ENCODE results near the gene RICTOR. TPM values are rescaled to one million over a fixed set of nuclear protein-coding genes. Genes with fewer than 3 reads are reported as not detected.

RICTOR gene
- total RNA-seq, 2 experiments from 2014 or later: 25.0 to 26.1 TPM

DNA sequence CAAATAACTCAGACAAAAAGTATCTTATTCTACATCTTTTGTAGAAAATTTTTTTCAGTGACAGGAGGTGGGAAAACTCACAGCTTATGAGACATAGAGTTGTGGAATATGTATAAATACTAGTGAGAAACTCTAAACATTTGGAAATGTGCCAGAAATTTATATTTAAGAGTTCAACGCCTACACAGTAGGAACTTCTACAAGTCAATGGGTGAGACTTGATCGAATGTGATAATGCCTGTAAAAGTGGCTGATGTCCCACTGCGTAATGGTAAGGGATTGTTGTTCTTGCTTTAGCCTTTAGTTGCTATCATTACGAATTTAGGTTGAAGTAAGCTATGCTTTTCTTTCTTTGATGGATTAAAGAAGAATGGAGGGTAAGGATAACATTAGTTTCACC lies 40.0 kb upstream of the RICTOR start:
- Mint-ChIP-seq H3K27ac (peak overlapping the region; percentile 28), H3K4me1 (ENCODE audit: low read depth) (peaks cover 34% of the 10 kb centered on the region), H3K36me3 (ENCODE audit: low read depth) (peaks cover 34% of the 10 kb centered on the region)

DNA sequence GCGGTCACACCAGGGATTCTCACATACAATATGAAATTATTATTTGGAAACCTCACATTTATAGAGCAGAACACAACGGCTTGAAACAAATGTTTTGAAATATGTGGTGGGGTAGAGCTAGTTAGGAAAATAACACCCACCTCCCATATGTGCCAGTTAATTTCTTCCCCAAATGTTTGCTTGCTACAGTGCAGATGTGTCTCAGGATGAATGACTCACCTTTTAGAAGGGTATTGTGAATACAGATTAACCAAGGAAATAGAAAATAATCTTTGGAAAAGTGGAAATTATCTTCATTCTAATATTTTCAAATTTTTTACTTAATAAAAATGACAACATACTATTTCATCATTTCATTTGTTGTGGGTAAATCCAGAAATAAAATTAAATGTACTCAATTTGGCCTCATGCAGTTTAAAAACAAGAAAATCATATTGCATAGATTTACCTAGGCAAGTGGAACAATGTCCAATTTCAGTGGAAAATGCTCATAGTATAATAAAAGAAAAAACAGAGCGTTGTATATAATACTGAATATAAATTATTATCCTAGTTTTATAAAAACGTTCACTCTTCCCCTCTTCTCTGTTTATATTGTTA lies 39.3 kb upstream of the RICTOR start:
- H3K36me3 Mint-ChIP-seq (ENCODE audit: low read depth): peaks cover 34% of the 10 kb centered on the region
- intact Hi-C loops (cut with micrococcal nuclease): no loop called here
- H3K27ac Mint-ChIP-seq: peak overlapping the region; percentile 22
- no peak overlapping the region for H3K4me3 Mint-ChIP-seq
- peaks cover 34% of the 10 kb centered on the region for H3K4me1 Mint-ChIP-seq (ENCODE audit: low read depth)
- no peaks in the 10 kb centered on the region for H3K9me3 Mint-ChIP-seq
- DNase-seq: no peak
- no peaks in the 10 kb centered on the region for H3K27me3 Mint-ChIP-seq (ENCODE audit: low read depth)
- CTCF ChIA-PET: interaction anchor here (0.9 kb wide), 1 partner anchor 24 kb away, joined by 3 read pairs; no protein-coding TSS in a partner anchor

More for the DNA sequence above, 40.0 kb upstream of the RICTOR start:
- Mint-ChIP-seq H3K4me3 (no peak overlapping the region), H3K9me3 (no peaks in the 10 kb centered on the region), H3K27me3 (ENCODE audit: low read depth) (no peaks in the 10 kb centered on the region)
- intact Hi-C loops (cut with micrococcal nuclease): no loop called here
- no peak for DNase-seq
- CTCF ChIA-PET: interaction anchor here (1.3 kb wide), 1 partner anchor 103 kb away, joined by 3 read pairs; no protein-coding TSS in a partner anchor

DNA sequence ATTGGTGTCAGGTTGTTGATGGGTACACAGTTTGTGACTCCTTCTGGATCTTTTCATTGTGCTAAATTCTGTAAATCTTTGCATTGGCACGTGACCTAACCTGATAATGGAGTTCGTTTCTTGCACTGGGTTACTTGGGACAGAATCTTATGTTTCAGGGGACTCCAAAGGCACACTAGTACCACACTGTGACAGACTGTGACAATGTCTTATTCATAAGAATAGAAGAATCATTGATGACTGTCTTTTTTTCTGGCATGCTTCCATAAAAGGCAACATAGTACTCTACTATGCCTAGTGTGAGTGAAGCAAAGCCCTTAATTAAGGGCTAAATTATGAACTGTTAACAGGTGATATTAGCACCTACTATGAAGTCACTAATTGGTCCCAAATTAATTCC lies 35.4 kb upstream of the RICTOR start:
- intact Hi-C loops (cut with micrococcal nuclease): no loop called here
- peaks cover 15% of the 10 kb centered on the region for H3K36me3 Mint-ChIP-seq (ENCODE audit: low read depth)
- CTCF ChIA-PET: interaction anchor here (1.3 to 1.6 kb wide), 2 partner anchors 9 to 174 kb away, joined by 3 to 4 read pairs; no protein-coding TSS in a partner anchor
- H3K4me1 Mint-ChIP-seq (ENCODE audit: low read depth): peaks cover 8% of the 10 kb centered on the region
- no peak overlapping the region for H3K27ac Mint-ChIP-seq
- H3K9me3 Mint-ChIP-seq: no peaks in the 10 kb centered on the region
- H3K27me3 Mint-ChIP-seq (ENCODE audit: low read depth): no peaks in the 10 kb centered on the region
- no peak overlapping the region for H3K4me3 Mint-ChIP-seq
- DNase-seq: no peak

DNA sequence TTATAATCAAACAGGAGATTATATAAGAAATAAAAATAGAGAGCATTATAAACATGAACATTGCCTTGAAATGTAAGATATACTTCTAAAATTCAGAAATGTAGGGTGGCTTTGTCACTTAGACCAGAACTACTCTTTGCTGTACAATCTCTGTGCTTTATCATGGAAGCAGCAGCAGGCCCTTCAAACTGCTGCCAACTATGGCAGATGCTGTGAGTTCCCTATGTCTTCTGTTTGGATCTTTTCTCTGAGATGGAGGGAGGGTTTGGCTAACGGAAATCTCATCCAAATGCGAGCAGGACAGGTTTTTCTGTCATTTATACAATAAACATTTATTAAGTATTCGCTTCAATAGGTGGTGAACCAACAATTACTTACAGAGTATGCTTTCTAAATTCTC lies 34.8 kb upstream of the RICTOR start:
- H3K4me1 Mint-ChIP-seq (ENCODE audit: low read depth): peaks cover 8% of the 10 kb centered on the region
- peak overlapping the region; percentile 25 for H3K27ac Mint-ChIP-seq
- DNase-seq: no peak
- no peak overlapping the region for H3K4me3 Mint-ChIP-seq
- no peaks in the 10 kb centered on the region for H3K9me3 Mint-ChIP-seq
- no peaks in the 10 kb centered on the region for H3K27me3 Mint-ChIP-seq (ENCODE audit: low read depth)
- CTCF ChIA-PET: interaction anchor here (1.3 to 1.6 kb wide), 2 partner anchors 10 to 175 kb away, joined by 3 to 4 read pairs; no protein-coding TSS in a partner anchor
- intact Hi-C loops (cut with micrococcal nuclease): no loop called here
- H3K36me3 Mint-ChIP-seq (ENCODE audit: low read depth): peaks cover 18% of the 10 kb centered on the region

DNA sequence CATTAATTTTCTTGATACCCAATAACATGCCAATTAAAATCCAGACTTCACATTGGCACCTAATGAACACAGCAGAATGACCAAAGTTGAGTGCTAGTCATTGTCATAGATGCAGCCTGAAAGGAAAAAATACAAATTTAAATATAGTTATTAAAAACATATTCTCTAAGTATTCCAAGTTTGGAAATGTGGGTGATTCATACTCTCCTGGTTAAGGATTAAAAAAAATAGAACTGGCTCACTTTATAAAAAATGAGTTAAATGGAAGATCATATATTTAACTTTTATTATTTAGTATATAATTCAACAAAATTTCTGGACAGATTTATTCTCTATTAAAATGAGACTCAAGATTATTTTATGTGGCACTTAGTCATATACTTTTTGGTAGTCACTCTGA lies 33.2 kb upstream of the RICTOR start:
- H3K27ac Mint-ChIP-seq: no peak overlapping the region
- no peak overlapping the region for H3K4me3 Mint-ChIP-seq
- peaks cover 12% of the 10 kb centered on the region for H3K4me1 Mint-ChIP-seq (ENCODE audit: low read depth)
- no peak for DNase-seq
- H3K27me3 Mint-ChIP-seq (ENCODE audit: low read depth): no peaks in the 10 kb centered on the region
- CTCF ChIA-PET: no interaction called here
- intact Hi-C loops (cut with micrococcal nuclease): no loop called here
- H3K36me3 Mint-ChIP-seq (ENCODE audit: low read depth): peaks cover 23% of the 10 kb centered on the region
- H3K9me3 Mint-ChIP-seq: no peaks in the 10 kb centered on the region

DNA sequence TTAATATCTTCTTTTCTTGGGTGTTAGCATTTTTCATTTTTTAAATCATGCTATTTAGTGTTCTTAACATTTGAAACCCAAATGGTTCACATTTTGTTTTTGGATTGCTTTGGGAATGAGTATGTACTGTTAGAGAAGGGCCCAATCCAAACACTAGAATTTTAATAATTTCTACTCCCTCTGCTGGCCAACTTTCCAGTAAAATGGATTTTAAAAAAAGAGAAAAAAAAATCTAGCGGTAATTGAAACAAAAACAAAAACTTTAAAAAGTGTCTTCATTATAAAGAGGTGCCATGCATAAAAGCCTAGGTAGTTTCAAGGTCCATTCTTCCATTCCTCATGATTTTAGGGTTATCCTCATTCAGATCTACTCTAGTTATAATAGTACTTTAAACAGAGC lies 32.1 kb upstream of the RICTOR start:
- H3K9me3 Mint-ChIP-seq: no peaks in the 10 kb centered on the region
- CTCF ChIA-PET: no interaction called here
- H3K36me3 Mint-ChIP-seq (ENCODE audit: low read depth): peaks cover 23% of the 10 kb centered on the region
- peak overlapping the region; percentile 51 for H3K27ac Mint-ChIP-seq
- intact Hi-C loops (cut with micrococcal nuclease): no loop called here
- H3K4me3 Mint-ChIP-seq: no peak overlapping the region
- no peak for DNase-seq
- no peaks in the 10 kb centered on the region for H3K27me3 Mint-ChIP-seq (ENCODE audit: low read depth)
- peaks cover 20% of the 10 kb centered on the region for H3K4me1 Mint-ChIP-seq (ENCODE audit: low read depth)

DNA sequence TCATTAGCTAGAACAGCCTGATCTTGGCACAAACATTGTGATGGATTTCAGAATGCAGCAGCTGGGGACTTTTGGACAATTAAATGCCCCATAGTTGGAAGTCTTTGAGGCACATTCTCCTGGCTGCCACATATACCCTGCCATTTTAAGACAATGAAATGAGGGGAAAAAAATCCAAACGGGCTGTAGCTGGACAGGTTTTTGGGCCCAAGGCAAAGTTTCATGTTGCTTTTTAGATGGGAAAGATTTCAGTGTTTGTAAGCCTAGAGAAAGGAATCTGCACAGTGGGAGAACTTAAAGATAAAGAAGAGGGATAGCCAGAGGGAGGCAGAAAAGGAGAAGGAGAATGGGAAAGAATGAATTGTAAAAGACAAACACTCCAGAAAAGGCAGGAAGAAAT lies 30.0 kb upstream of the RICTOR start:
- Mint-ChIP-seq H3K27ac (no peak overlapping the region), H3K9me3 (no peaks in the 10 kb centered on the region), H3K27me3 (ENCODE audit: low read depth) (no peaks in the 10 kb centered on the region), H3K4me1 (ENCODE audit: low read depth) (peaks cover 33% of the 10 kb centered on the region), H3K4me3 (no peak overlapping the region), H3K36me3 (ENCODE audit: low read depth) (peaks cover 20% of the 10 kb centered on the region)
- intact Hi-C loops (cut with micrococcal nuclease): no loop called here
- no peak for DNase-seq
- CTCF ChIA-PET: interaction anchor here (0.8 kb wide), 1 partner anchor 23 kb away, joined by 3 read pairs; no protein-coding TSS in a partner anchor

DNA sequence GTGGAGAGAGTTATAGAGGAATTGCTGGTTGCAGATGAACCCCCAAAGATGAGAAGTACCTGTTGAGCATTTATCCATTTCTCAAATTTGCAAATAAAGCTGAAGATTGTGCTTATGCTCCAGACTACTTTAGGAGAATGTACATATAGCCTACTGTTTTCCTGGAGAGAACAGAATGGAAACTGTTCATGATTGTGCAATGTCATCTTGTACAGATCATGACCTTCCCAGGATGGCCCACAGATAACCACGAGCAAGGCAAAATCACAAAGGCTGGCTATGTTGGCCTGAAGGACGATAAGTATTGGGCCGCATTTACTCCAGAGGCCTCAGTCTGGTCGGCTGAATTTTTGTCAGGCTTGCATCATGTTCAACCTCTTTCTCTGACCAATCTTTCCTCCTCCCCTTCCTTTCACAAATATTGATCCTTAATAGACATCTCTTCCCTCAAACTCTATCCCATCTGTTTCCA lies 28.5 kb upstream of the RICTOR start:
- Mint-ChIP-seq H3K4me1 (ENCODE audit: low read depth) (peaks cover 31% of the 10 kb centered on the region), H3K36me3 (ENCODE audit: low read depth) (peaks cover 18% of the 10 kb centered on the region), H3K27me3 (ENCODE audit: low read depth) (no peaks in the 10 kb centered on the region), H3K4me3 (no peak overlapping the region), H3K9me3 (no peaks in the 10 kb centered on the region), H3K27ac (peak overlapping the region; percentile 6)
- DNase-seq: no peak
- intact Hi-C loops (cut with micrococcal nuclease): no loop called here
- CTCF ChIA-PET: interaction anchor here (1.3 kb wide), 1 partner anchor 22 kb away, joined by 4 read pairs; no protein-coding TSS in a partner anchor

DNA sequence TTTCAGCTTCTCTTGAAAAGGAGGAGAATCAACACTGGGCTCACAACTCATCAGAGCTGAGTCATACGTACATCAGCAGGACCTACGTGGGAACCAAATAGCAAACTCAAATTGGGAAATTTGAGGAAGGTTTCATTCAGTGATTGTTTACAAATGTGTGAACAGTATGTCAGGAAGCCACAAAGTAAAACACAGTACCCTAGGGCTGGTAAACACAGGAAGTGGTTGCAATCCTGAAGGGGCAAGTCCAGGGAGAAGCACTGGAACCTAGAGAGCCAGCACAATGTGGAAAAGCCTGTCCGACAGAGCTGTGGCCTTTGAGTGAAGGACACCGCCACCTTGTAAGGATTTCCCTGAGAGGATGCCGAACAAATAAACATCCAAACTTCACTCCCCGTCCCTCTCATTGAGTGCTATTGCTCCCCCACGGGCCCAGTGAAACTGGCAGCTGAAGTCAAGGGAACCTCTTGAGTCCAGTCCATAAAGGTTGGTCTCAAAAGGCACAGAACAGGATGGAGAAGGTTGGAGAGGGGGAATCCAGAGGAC lies 26.7 kb upstream of the RICTOR start:
- no peak overlapping the region for H3K4me3 Mint-ChIP-seq
- H3K27ac Mint-ChIP-seq: peak overlapping the region; percentile 59
- no peaks in the 10 kb centered on the region for H3K27me3 Mint-ChIP-seq (ENCODE audit: low read depth)
- DNase-seq: no peak
- peaks cover 31% of the 10 kb centered on the region for H3K4me1 Mint-ChIP-seq (ENCODE audit: low read depth)
- CTCF ChIA-PET: no interaction called here
- intact Hi-C loops (cut with micrococcal nuclease): loop anchor here (1.0 kb wide), 1 partner anchor 8 kb away; no protein-coding TSS in a partner anchor
- H3K36me3 Mint-ChIP-seq (ENCODE audit: low read depth): peaks cover 15% of the 10 kb centered on the region
- no peaks in the 10 kb centered on the region for H3K9me3 Mint-ChIP-seq

DNA sequence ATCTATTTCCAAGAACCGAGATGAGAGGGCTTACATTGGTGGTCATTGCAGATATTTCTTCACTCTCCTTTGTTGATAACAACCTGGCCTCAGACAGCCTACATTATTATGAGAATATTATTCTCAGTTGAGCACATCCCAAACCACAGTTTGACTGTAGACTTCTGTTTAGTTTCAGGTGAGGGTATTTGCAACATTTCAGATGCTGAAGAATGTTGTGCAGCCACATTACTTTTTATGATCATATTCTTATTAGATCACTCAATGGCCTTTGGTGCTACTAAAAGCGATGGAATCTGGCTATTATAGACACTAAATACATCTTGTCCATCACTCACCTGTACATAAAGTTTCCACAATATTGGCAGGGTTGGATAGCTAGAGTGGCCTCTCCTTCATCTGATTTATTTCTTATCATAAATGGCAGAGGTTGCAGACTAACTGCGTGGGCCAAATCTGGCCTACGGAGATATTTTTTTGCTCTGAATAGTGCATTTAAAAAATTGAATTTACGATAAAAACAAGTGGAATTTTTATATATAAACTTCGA lies 26.2 kb upstream of the RICTOR start:
- Mint-ChIP-seq H3K9me3 (no peaks in the 10 kb centered on the region), H3K27me3 (ENCODE audit: low read depth) (no peaks in the 10 kb centered on the region), H3K4me3 (no peak overlapping the region), H3K27ac (no peak overlapping the region), H3K4me1 (ENCODE audit: low read depth) (peaks cover 31% of the 10 kb centered on the region), H3K36me3 (ENCODE audit: low read depth) (peaks cover 15% of the 10 kb centered on the region)
- no peak for DNase-seq
- CTCF ChIA-PET: interaction anchor here (0.6 to 0.9 kb wide), 2 partner anchors 25 to 102 kb away, joined by 3 to 4 read pairs; no protein-coding TSS in a partner anchor
- intact Hi-C loops (cut with micrococcal nuclease): no loop called here

DNA sequence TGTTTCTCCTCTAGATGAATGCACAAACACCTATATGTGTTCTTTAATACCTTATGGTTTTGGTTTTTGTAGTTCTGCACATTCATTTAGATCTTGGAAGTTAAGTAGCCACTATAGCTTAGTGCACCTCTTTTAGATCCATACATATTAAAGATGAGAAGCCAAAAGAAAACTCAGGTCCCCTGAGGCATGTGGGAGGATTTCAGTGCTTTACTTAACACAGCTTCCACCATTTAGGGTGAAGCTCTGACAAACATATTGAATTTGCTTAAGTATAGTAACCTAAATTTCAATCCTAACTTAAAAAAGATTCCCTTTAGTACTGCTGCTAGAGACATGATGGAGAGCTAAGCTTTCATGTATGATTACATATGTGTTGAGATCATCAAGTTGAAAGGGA lies 25.6 kb upstream of the RICTOR start:
- no peaks in the 10 kb centered on the region for H3K27me3 Mint-ChIP-seq (ENCODE audit: low read depth)
- H3K4me3 Mint-ChIP-seq: no peak overlapping the region
- intact Hi-C loops (cut with micrococcal nuclease): no loop called here
- H3K9me3 Mint-ChIP-seq: no peaks in the 10 kb centered on the region
- peaks cover 31% of the 10 kb centered on the region for H3K4me1 Mint-ChIP-seq (ENCODE audit: low read depth)
- H3K36me3 Mint-ChIP-seq (ENCODE audit: low read depth): peaks cover 14% of the 10 kb centered on the region
- H3K27ac Mint-ChIP-seq: no peak overlapping the region
- CTCF ChIA-PET: interaction anchor here (0.6 to 0.9 kb wide), 2 partner anchors 24 to 103 kb away, joined by 3 to 4 read pairs; no protein-coding TSS in a partner anchor
- no peak for DNase-seq

DNA sequence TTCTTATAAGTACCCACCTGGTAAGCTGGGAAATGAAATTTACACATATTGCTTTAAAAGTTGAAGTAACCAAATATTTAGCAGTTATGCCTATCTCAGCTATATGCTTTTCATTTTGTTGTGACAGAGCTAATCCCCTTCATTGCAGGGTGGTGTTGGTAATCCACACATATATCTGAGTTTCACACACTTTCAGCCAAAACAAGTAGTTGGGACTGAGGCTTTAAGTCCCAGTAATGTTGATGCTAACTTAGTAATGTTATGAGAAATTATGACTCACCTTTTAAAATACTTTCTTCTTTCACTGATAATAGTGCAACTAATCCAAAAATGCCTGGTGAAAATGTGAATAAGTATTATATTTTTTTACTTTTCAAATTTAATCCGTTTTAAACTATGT lies 19.2 kb upstream of the RICTOR start:
- intact Hi-C loops (cut with micrococcal nuclease): loop anchor here (1.0 kb wide), 1 partner anchor 8 kb away; no protein-coding TSS in a partner anchor
- H3K27ac Mint-ChIP-seq: no peak overlapping the region
- CTCF ChIA-PET: no interaction called here
- no peaks in the 10 kb centered on the region for H3K9me3 Mint-ChIP-seq
- H3K4me3 Mint-ChIP-seq: no peak overlapping the region
- peaks cover 4% of the 10 kb centered on the region for H3K4me1 Mint-ChIP-seq (ENCODE audit: low read depth)
- DNase-seq: no peak
- peaks cover 1% of the 10 kb centered on the region for H3K27me3 Mint-ChIP-seq (ENCODE audit: low read depth)
- no peaks in the 10 kb centered on the region for H3K36me3 Mint-ChIP-seq (ENCODE audit: low read depth)
